Pancreas (tissue), 10 donors: ENCODE data around the gene DAD1. TPM values are rescaled to one million over a fixed set of nuclear protein-coding genes. Genes with fewer than 3 reads are reported as not detected.
"Not testable (repeated sequence)": the region's sequence is repeated elsewhere in the genome, so short reads cannot be mapped to it uniquely, and the experiment has no call there.

Experiments used
- ATAC-seq, 4 donors: fragments of 200-7000 bp; cut with Tn5 transposase; one replicate each; pipeline versions ENCODE4 v1.8.0 to v1.9.1; 2020; ENCODE audit warnings: mild to moderate bottlenecking in 4 of 4, moderate library complexity in 4 of 4
- DNase-seq, 6 donors: peaks; one replicate each; pipeline ENCODE4 v3.0.0-alpha.2; 2020
- FAIRE-seq: peaks from 2 replicates; lab custom pipeline; 2012; peaks lifted over from hg19 to GRCh38; lab: Jason Lieb, UNC
- H3K27ac ChIP-seq, 4 donors: fragments of 200-600 bp; sonication (generic); 1 replicate in 3 of 4; 2 replicates in 1 of 4; pipeline versions ENCODE4 v1.5.0 to v1.8.0; 2020
- H3K27me3 ChIP-seq, 4 donors: fragments of 200-600 bp; one replicate each; pipeline ENCODE4 v1.8.0; 2021
- H3K36me3 ChIP-seq, 3 donors: fragments of 200-600 bp; sonication (generic) in 1 of 3; one replicate each; pipeline versions ENCODE4 v1.5.0 to v1.8.0; 2020 to 2021
- H3K4me1 ChIP-seq, 3 donors: fragments of 200-600 bp; one replicate each; pipeline ENCODE4 v1.8.0; 2021
- H3K4me3 ChIP-seq, 4 donors: fragments of 200-600 bp; sonication (generic) in 2 of 4; one replicate each; pipeline versions ENCODE4 v1.5.0 to v1.8.0; 2020 to 2021
- H3K9me3 ChIP-seq, 4 donors: fragments of 200-600 bp; one replicate each; pipeline ENCODE4 v1.8.0; 2021
- WGBS, 2 donors: extraction: QIAGEN DNeasy Blood & Tissue Kit; methylation state at CpG; one replicate each; pipeline ENCODE4 v1.1.7; 2013; 5-methylcytosine and 5-hydroxymethylcytosine counted together
- intact Hi-C, 3 donors: fragments of 100-400 bp; cut with DNase I; formaldehyde crosslinking; loops; one replicate each; pipeline versions ENCODE4 v1.11.1 to v1.14.2; 2022
- polyA plus RNA-seq, 2 donors: library from polyadenylated mRNA; stranded (reverse); fragments of 200-250 nt; gene quantifications; one replicate each; pipeline ENCODE4 v1.2.3, GENCODE V29; 2013
- total RNA-seq, 6 donors: library from RNA; stranded (reverse); fragmentation: NEBNext Ultra II Directional in 4 of 6; extraction: Animal tissue kit (Norgen Biotek cat#: 25700) in 4 of 6; gene quantifications; one replicate each; pipeline versions ENCODE4 v1.2.1 to v1.2.4, GENCODE V29; 2021 to 2023
- TF ChIP-seq, protein P1 (sequence below), 4 donors: fragments of 200-600 bp; sonication (generic) in 3 of 4; IDR thresholded peaks; one replicate each; pipeline versions ENCODE4 v1.5.0 to v1.8.0; 2021; ENCODE audit warnings: antibody characterized with exemption in 4 of 4
- donor health status: healthy with polysubstance abuse.
- donor health status: DM: no; HTN: no; CAD: no; lungs with moderate emphysema.
- donor health status: DM: no; HTN: no; CAD: no.
- donor health status: control.
- donor health status: control.
- donor health status: Bipolar disorder and iron deficiency.
- donor health status: DM: yes; HTN: yes; CAD: no.
- donor health status: DM: no; HTN: no; CAD: no.
- donor health status: DM: no; HTN: no; CAD: no.
- donor health status: DM: yes; HTN: yes; CAD: no.

The DAD1 gene
- total and polyA plus RNA-seq, 8 donors: 58.2 to 178 (median 85.2) TPM

DNA sequence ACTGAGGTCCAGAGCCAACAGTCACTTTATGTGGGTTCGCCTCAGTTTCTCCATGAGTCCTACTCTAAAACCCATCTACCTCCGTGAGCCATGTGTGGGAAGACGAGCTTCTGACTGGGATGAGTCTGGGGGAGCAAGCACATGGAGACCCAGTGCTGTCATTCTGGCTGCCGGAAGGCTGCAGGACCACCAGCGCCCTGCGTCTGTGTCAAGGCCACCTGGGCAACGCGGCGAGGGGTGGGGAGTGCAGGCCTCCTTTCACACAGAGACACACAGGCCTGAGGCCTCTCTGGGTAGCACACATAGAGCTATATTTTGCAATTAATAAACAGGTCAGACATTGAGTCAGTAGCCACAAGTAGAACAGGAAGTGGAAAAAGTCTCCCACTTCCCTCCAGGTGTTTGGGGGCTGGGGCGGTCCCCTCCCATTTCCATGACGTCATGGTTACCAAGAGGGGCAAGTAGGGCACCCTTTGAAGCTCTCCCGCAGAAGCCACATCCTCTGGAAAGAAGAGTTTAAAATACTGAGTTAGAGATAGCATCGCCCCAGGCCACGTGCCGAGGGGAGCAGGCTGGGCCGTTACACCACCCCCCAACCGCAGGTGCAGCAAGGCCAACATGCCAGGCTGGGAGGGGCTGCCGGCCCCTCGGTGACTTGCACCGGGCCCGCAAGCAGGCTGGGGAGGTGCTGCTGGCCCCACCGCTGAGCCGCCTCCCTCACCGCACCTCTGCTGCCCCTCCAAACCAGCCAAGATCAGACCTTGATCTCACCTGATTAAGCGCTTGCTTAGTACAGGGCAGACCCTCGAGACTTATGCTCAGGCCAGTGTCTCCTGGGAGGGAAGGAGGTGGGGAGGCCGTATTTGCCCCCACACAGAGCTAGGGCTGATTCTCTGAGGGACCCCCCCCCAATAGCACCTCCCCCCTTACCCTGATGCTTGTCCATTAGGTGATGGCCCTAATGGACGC lies 32.7 kb downstream of the DAD1 start:
- peak in 2 of 6 donors; percentile 47 to 69 for DNase-seq
- no peak overlapping the region for H3K4me3 ChIP-seq
- H3K9me3 ChIP-seq: no peaks in the 10 kb centered on the region
- intact Hi-C loops: loop anchor here in 2 of 3 donors (10.0 kb wide), 2 partner anchors 98 to 298 kb away; no protein-coding TSS in a partner anchor
- H3K27ac ChIP-seq: peak overlapping the region in 1 of 4 donors; percentile 90
- H3K36me3 ChIP-seq: no peaks in the 10 kb centered on the region
- FAIRE-seq: no peak
- peak in 1 of 4 donors; percentile 2 for ATAC-seq
- TF ChIP-seq, protein P1, sequence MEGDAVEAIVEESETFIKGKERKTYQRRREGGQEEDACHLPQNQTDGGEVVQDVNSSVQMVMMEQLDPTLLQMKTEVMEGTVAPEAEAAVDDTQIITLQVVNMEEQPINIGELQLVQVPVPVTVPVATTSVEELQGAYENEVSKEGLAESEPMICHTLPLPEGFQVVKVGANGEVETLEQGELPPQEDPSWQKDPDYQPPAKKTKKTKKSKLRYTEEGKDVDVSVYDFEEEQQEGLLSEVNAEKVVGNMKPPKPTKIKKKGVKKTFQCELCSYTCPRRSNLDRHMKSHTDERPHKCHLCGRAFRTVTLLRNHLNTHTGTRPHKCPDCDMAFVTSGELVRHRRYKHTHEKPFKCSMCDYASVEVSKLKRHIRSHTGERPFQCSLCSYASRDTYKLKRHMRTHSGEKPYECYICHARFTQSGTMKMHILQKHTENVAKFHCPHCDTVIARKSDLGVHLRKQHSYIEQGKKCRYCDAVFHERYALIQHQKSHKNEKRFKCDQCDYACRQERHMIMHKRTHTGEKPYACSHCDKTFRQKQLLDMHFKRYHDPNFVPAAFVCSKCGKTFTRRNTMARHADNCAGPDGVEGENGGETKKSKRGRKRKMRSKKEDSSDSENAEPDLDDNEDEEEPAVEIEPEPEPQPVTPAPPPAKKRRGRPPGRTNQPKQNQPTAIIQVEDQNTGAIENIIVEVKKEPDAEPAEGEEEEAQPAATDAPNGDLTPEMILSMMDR (IDR thresholded peaks at IDR 0.05): no peak
- 45 to 57% methylated on average over 28 of the region's 28 CpGs for WGBS, 2 donors
- no peaks in the 10 kb centered on the region for H3K27me3 ChIP-seq
- peaks cover 12 to 40% (median 33%) of the 10 kb centered on the region in 3 donors for H3K4me1 ChIP-seq

DNA sequence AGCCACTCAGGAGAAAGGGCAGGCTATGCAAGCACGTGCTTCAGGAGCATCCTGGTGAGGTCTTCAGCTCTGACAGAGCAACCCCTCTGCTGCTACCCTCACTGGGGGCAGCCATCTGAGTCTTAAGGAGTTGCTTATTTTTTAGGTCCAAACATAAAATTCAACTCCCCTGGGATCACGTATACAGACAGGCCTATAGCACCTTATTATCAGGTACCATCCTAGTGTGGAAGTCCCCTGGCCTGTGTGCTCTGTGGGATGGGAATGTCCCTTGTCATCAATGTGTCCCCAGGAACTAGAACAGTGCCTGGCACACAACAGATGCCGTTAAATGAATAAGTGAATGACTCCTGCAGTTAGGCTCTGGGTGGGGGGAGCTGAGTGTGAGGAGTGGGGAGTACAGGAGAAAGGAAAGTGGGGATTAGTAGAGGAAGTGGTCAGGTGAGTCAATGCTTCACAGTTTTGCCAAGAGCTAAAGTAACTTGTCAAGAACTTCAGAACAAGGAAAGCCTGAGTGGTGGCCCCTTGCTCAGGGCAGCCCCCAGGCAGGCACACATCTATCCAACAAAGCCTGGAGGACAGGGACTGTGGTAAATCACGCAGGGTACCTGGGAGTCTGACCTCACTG lies 33.5 kb downstream of the DAD1 start:
- no peak for FAIRE-seq

DNA sequence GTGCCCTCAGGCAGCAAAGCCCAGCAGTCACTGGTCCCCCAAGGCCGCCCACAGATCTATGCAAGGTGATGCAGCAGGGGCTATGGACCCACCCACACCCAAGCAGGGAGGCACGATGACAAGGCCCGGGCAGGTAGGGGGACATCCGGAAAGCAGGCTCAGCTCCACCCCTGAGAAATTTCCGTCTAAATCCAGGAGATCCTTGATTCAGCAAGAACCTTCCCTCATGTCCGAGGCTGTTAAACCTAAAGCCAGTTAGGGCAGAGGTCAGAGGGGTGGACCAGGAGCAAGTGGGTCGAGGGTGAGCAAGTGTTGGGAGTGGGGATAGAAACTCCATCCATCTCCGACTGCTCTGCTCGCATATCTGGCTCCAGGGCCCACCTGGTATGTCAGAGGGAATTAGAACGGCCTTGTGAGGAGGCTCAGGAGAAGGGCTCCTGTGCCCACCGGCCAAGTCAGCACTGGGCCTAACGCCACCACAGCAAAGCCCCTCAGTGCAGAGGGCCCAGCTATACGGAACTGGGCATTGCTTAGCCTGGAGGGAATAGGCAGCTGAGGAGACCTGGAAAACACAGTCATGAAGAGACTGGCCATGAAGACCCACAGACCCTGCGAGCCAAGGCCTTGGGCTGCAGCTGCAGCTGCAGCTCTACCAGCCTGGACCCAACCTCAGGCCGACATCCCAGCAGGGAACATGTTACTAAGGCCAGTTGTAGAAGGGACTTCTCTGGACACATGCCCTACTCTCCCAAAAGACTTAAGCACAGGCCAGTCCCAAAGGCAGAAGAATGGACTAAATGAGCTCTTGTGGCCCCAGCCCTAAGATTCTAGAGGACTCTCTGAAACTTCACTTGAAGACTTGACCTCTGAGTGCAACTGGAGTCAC lies 34.3 kb downstream of the DAD1 start:
- 74 to 82% methylated on average over 15 of the region's 15 CpGs for WGBS, 2 donors
- FAIRE-seq (no peak), ATAC-seq (no peak), DNase-seq (no peak)
- H3K27me3 ChIP-seq: no peaks in the 10 kb centered on the region
- no peak overlapping the region for H3K27ac ChIP-seq
- intact Hi-C loops: loop anchor here in 2 of 3 donors (5.0 to 10.0 kb wide), 3 partner anchors 93 to 300 kb away; no protein-coding TSS in a partner anchor
- no peaks in the 10 kb centered on the region for H3K9me3 ChIP-seq
- no peak overlapping the region for H3K4me3 ChIP-seq
- no peaks in the 10 kb centered on the region for H3K36me3 ChIP-seq
- TF ChIP-seq, protein P1 (IDR thresholded peaks at IDR 0.05): no peak
- peaks cover 0 to 27% (median 19%) of the 10 kb centered on the region in 3 donors for H3K4me1 ChIP-seq

More for the DNA sequence above, 33.5 kb downstream of the DAD1 start:
- intact Hi-C loops: loop anchor here in 2 of 3 donors (10.0 kb wide), 2 partner anchors 99 to 299 kb away; no protein-coding TSS in a partner anchor
- Histone ChIP-seq H3K9me3 (no peaks in the 10 kb centered on the region), H3K27me3 (no peaks in the 10 kb centered on the region), H3K27ac (no peak overlapping the region), H3K4me3 (no peak overlapping the region), H3K36me3 (no peaks in the 10 kb centered on the region), H3K4me1 (peaks cover 7 to 34% (median 27%) of the 10 kb centered on the region in 3 donors)
- TF ChIP-seq, protein P1 (IDR thresholded peaks at IDR 0.05): no peak
- ATAC-seq (no peak), DNase-seq (no peak)
- 73 to 77% methylated on average over 4 of the region's 4 CpGs for WGBS, 2 donors

DNA sequence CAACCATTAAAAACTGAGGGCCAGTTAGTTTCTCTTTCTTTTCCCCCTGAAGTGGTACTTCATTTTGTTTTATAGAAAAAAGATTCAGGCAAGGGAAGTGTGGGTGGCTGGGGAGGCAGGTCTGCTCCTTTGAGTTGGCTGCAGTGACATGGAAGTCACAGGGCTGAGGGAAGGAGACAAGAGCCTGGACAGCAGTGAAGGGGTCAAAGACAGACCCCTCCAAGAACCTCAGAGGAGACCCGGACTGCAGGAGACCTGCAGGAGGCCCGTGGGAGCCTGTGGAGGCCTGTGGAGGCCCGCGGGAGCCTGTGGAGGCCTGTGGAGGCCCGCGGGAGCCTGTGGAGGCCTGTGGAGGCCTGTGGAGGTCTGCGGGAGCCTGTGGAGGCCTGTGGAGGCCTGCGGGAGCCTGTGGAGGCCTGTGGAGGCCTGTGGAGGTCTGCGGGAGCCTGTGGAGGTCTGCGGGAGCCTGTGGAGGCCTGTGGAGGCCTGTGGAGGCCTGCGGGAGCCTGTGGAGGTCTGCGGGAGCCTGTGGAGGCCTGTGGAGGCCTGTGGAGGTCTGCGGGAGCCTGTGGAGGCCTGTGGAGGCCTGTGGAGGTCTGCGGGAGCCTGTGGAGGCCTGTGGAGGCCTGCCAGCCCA lies 35.0 kb downstream of the DAD1 start:
- H3K27ac ChIP-seq: not testable (repeated sequence)
- intact Hi-C loops: loop anchor here in 2 of 3 donors (5.0 to 10.0 kb wide), 3 partner anchors 93 to 301 kb away; no protein-coding TSS in a partner anchor
- peaks cover 0 to 19% (median 12%) of the 10 kb centered on the region in 3 donors for H3K4me1 ChIP-seq

More for the DNA sequence above, 35.0 kb downstream of the DAD1 start:
- FAIRE-seq, ATAC-seq, DNase-seq, H3K4me3 ChIP-seq, H3K9me3 ChIP-seq, H3K36me3 ChIP-seq, H3K27me3 ChIP-seq: not testable (repeated sequence)
- 67 to 85% methylated on average over 10 to 12 of the region's 14 CpGs for WGBS, 2 donors
